Peyer's patch (tissue), 4 donors: ENCODE results near the gene ZNF428.

Experiments used
- POLR2A ChIP-seq, 2 donors: fragments of 450-650 bp; IDR thresholded peaks; one replicate each; pipeline ENCODE4 v1.5.1; 2017; ENCODE audit warnings: antibody characterized with exemption in 2 of 2, mild to moderate bottlenecking in 2 of 2, moderate library complexity in 2 of 2
- TF ChIP-seq, protein P1 (sequence below), 6 experiments: fragments of 450-650 bp in 4 of 6; fragments of 200-600 bp in 2 of 6; sonication (generic) in 1 of 6; IDR thresholded peaks; one replicate each; pipeline ENCODE4 v1.5.1; 2017 to 2019; ENCODE audit warnings: antibody characterized with exemption in 6 of 6, mild to moderate bottlenecking in 3 of 6, moderate library complexity in 1 of 6

DNA sequence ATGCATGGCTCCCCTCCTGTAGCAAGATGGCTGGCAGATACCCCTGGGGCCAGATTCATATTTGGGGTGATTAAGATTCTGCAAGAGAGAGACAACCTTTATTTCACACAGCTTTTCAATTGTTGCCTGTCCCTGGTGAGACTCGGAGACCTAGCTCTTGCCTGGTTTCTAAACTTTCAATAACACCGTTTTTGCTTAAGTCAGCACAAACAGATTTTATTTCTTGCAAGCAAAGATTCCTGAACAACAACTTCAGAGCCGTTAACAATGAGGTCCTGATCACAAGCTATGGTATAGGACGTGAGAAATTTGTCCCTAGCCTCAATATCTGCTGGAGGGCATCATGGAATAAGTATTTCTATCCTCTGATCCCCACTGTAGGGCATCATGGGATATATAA, 23.1 kb upstream of the ZNF428 start:
- TF ChIP-seq, protein P1, sequence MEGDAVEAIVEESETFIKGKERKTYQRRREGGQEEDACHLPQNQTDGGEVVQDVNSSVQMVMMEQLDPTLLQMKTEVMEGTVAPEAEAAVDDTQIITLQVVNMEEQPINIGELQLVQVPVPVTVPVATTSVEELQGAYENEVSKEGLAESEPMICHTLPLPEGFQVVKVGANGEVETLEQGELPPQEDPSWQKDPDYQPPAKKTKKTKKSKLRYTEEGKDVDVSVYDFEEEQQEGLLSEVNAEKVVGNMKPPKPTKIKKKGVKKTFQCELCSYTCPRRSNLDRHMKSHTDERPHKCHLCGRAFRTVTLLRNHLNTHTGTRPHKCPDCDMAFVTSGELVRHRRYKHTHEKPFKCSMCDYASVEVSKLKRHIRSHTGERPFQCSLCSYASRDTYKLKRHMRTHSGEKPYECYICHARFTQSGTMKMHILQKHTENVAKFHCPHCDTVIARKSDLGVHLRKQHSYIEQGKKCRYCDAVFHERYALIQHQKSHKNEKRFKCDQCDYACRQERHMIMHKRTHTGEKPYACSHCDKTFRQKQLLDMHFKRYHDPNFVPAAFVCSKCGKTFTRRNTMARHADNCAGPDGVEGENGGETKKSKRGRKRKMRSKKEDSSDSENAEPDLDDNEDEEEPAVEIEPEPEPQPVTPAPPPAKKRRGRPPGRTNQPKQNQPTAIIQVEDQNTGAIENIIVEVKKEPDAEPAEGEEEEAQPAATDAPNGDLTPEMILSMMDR (IDR thresholded peaks at IDR 0.05), result no peak
- TF ChIP-seq POLR2A (IDR thresholded peaks at IDR 0.05), result no peak
